Adrenal gland (tissue), 12 donors: ENCODE data around the gene DUSP16. TPM values are rescaled to one million over a fixed set of nuclear protein-coding genes. Genes with fewer than 3 reads are reported as not detected.

Source experiments
- DNase-seq, 7 donors: peaks; one replicate each; pipeline ENCODE4 v3.0.0-alpha.2; 2019 to 2020
- H3K27ac ChIP-seq, 5 donors: fragments of 200-600 bp; sonication (generic) in 4 of 5; 1 replicate in 3 of 5; 2 replicates in 2 of 5; pipeline versions ENCODE4 v1.5.1 to v1.8.0; 2016 to 2020; ENCODE audit warnings: mild to moderate bottlenecking in 1 of 5
- H3K27me3 ChIP-seq: fragments of 200-600 bp; 2 replicates; pipeline ENCODE4 v1.8.0; 2021
- H3K36me3 ChIP-seq, 2 donors: fragments of 200-600 bp; replicated peaks in 1 of 2; 1 replicate in 1 of 2; 2 replicates in 1 of 2; pipeline versions ENCODE4 v1.5.1 to v1.8.0; 2018 to 2022
- H3K4me1 ChIP-seq, 2 donors: fragments of 200-600 bp; replicated peaks in 1 of 2; 1 replicate in 1 of 2; 2 replicates in 1 of 2; pipeline versions ENCODE4 v1.5.1 to v1.8.0; 2018 to 2021
- H3K4me3 ChIP-seq, 4 donors: fragments of 200-600 bp; sonication (generic) in 3 of 4; one replicate each; pipeline ENCODE4 v1.5.1; 2016 to 2018
- H3K9me3 ChIP-seq, 3 donors: fragments of 200-600 bp; sonication (generic) in 1 of 3; replicated peaks in 1 of 3; 1 replicate in 2 of 3; 2 replicates in 1 of 3; pipeline versions ENCODE4 v1.5.1 to v1.8.0; 2016 to 2021
- CTCF ChIP-seq, 6 experiments: fragments of 450-650 bp in 4 of 6; fragments of 200-600 bp in 2 of 6; sonication (generic) in 1 of 6; IDR thresholded peaks; 1 replicate in 5 of 6; 2 replicates in 1 of 6; pipeline versions ENCODE4 v1.5.1 to v1.8.0; 2016 to 2021; ENCODE audit warnings: antibody characterized with exemption in 6 of 6, mild to moderate bottlenecking in 2 of 6, moderate library complexity in 1 of 6
- POLR2A ChIP-seq, 2 donors: fragments of 450-650 bp; IDR thresholded peaks; one replicate each; pipeline ENCODE4 v1.6.1; 2017; ENCODE audit warnings: antibody characterized with exemption in 2 of 2, mild to moderate bottlenecking in 2 of 2, moderate library complexity in 1 of 2
- WGBS, 4 donors: extraction: QIAGEN DNeasy Blood & Tissue Kit in 2 of 4; methylation state at CpG; one replicate each; pipeline versions ENCODE4 v1.1.5 to v1.1.7; 2013 to 2017; 5-methylcytosine and 5-hydroxymethylcytosine counted together
- intact Hi-C, 2 donors: fragments of 100-400 bp; cut with DNase I; formaldehyde crosslinking; loops; one replicate each; pipeline versions ENCODE4 v1.14.1 to v1.15.0; 2022 to 2023
- polyA plus RNA-seq, 3 donors: library from polyadenylated mRNA; stranded (reverse); fragments of 200-250 nt in 2 of 3; fragments of 350-450 nt in 1 of 3; fragmentation: Illumina TruSeq in 1 of 3; extraction: RNeasy Lipid Tissue Mini Kit (QIAGEN cat#74804) in 1 of 3; gene quantifications; one replicate each; pipeline ENCODE4 v1.2.3, GENCODE V29; 2013 to 2014
- total RNA-seq, 9 donors: library from RNA; depleted of rRNA in 4 of 9; stranded (reverse); fragments of >200 nt in 4 of 9; fragments of 120-200 nt in 1 of 9; fragmentation: NEBNext Ultra II Directional in 1 of 9; extraction: Animal tissue kit (Norgen Biotek cat#: 25700) in 1 of 9; gene quantifications; one replicate each; pipeline versions ENCODE4 v1.1.0 to v1.2.4, GENCODE V29; 2013 to 2023
- donor health status: healthy with polysubstance abuse.
- donor health status: Bipolar disorder and iron deficiency.
- donor health status: DM: yes; HTN: yes; CAD: no.
- donor health status: DM: no; HTN: no; CAD: no.
- donor health status: DM: no; HTN: no; CAD: no.
- donor health status: DM: yes; HTN: yes; CAD: no.

The DUSP16 gene
- total and polyA plus RNA-seq, 12 donors: 24.5 to 374 (median 109) TPM

DNA sequence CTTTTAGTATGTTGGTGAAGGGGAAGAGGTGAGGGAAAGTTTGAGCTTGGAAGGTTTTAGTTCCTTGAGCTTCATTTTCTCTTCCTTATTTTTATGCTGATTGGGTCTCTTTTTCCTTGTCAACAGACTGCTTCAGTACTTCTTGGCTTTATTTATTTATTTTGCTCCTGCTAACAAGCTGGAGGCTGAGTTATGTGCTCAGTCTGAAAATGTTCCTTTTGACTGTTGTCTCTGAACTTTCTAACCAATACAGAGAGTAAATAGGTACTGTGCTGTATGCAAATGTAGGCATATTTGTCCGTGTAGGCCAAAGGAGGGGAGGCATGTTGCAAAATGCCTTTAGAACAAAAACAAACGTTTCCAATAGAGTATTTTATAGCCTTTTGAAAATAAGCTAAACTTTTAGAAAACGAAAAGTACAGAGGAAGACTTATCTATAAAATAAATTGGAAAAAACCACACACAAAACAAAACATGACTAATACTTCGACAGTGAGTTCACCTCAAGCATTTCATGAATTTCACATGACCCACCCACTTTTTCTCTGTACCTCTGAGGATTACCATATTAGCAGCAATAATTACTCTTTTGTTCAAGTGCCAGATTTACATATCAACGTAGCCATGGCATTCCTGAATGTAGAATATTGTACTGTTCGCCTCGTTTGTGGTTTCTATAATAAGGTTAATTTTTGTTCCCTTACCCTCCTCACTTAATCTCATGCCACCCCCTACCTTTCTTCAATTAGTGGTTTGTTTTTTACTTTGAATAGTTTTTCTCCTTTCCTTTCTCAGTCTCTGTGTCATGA is 44.3 kb upstream of the DUSP16 start:
- intact Hi-C loops: no loop called here
- Histone ChIP-seq H3K4me1 (peaks cover 4 to 14% of the 10 kb centered on the region in 2 donors), H3K27me3 (no peaks in the 10 kb centered on the region), H3K36me3 (no peaks in the 10 kb centered on the region), H3K9me3 (no peaks in the 10 kb centered on the region), H3K4me3 (no peak overlapping the region), H3K27ac (peak overlapping the region; percentile 31 to 76 (median 50))
- TF ChIP-seq CTCF (IDR thresholded peaks at IDR 0.05) (no peak), POLR2A (IDR thresholded peaks at IDR 0.05) (no peak)
- 54 to 66% (median 57%) methylated on average over 7 of the region's 7 CpGs for WGBS, 4 donors
- DNase-seq: no peak

GRCh38 chr12:12604740-12605139 is 42.1 kb upstream of the DUSP16 start:
- Histone ChIP-seq H3K4me1 (peaks cover 15 to 20% of the 10 kb centered on the region in 2 donors), H3K4me3 (no peak overlapping the region), H3K36me3 (no peaks in the 10 kb centered on the region), H3K27me3 (no peaks in the 10 kb centered on the region), H3K27ac (peak overlapping the region in 2 of 5 donors; percentile 55 to 76), H3K9me3 (no peaks in the 10 kb centered on the region)
- WGBS, 4 donors: 82 to 89% (median 85%) methylated on average over 5 of the region's 5 CpGs
- no peak for DNase-seq
- intact Hi-C loops: no loop called here
- no peak for TF ChIP-seq CTCF (IDR thresholded peaks at IDR 0.05)
- no peak for TF ChIP-seq POLR2A (IDR thresholded peaks at IDR 0.05)

DNA sequence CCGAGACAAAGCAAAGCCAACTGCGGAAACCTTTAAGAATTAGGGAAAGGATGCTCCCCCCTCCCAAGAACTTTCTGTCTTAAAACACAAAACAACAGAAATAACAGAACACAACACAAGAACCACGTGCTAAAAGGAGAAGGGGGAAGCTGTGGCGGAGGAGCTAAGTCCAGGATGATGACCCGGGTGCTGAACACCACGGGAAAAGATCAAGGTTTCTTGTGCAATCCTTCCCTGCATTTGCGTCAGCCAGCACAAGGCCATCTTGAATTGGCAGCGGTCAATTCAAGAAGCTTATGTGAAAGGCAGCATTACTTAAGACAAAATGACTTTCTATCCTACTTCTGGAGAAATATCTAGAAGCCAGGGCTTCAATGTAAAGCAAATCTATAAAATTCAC is 38.0 kb upstream of the DUSP16 start:
- Histone ChIP-seq H3K27ac (peak overlapping the region; percentile 73 to 94 (median 91)), H3K4me3 (no peak overlapping the region), H3K36me3 (no peaks in the 10 kb centered on the region), H3K27me3 (no peaks in the 10 kb centered on the region), H3K9me3 (no peaks in the 10 kb centered on the region), H3K4me1 (peaks cover 19 to 24% of the 10 kb centered on the region in 2 donors)
- intact Hi-C loops: no loop called here
- TF ChIP-seq POLR2A (IDR thresholded peaks at IDR 0.05) (peak in 1 of 2 donors; percentile 31), CTCF (IDR thresholded peaks at IDR 0.05) (no peak)
- peak; percentile 85 to 95 (median 92) for DNase-seq
- WGBS, 4 donors: 27 to 44% (median 33%) methylated on average over 8 of the region's 8 CpGs

DNA sequence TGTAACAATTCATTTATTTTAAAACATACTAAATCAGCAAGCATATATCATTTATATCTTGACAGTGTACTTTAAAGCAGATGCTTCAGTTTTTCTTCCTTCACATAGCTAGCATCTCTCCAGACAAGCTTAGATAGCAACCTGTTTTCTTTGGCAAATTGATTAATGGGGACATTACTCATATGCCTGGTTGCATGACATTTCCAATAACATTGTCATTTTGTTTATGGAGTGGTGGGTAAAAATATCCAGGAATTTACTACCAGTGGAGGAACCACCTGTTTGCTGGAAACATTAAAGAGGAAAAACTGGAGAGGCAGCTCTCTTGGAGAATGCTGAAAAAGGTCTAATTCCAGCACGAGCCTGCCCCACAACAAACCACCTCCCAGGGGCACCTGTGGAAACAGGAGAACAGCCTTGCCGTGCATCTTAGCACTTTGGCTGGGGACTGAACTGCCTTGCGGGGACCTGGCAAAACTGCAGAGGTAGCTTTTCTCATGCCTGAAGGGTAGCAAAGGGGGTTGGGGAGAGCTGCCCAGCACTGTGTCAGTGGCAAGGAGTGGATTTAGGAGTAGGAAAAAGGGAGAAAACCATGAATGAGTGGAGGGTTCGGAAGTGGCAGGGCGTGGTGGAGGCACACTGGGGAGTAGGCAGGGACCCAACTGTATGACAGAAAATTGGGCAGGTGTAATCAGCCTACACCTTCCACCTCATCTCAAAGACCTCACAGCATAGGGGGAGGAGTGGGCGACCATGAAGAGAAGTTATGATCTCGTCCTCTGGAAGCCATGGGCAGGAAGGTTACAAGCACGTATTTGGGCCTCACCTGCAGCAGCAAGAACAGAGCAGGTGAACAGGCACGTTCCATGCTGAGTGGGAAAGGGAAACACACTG is 37.3 kb upstream of the DUSP16 start:
- peaks cover 19 to 24% of the 10 kb centered on the region in 2 donors for H3K4me1 ChIP-seq
- intact Hi-C loops: no loop called here
- 49 to 57% (median 54%) methylated on average over 9 of the region's 9 CpGs for WGBS, 4 donors
- H3K4me3 ChIP-seq: no peak overlapping the region
- DNase-seq: peak in 3 of 7 donors; percentile 40 to 47 (median 43)
- no peak for TF ChIP-seq CTCF (IDR thresholded peaks at IDR 0.05)
- no peak for TF ChIP-seq POLR2A (IDR thresholded peaks at IDR 0.05)
- H3K27ac ChIP-seq: peak overlapping the region; percentile 55 to 92 (median 85)
- H3K9me3 ChIP-seq: no peaks in the 10 kb centered on the region
- no peaks in the 10 kb centered on the region for H3K36me3 ChIP-seq
- no peaks in the 10 kb centered on the region for H3K27me3 ChIP-seq
